SH-SY5Y (cell line): ENCODE results near the gene PIBF1.

Experiments used
- GATA2 ChIP-seq: IDR thresholded peaks from 2 replicates; pipeline ENCODE4 v1.6.1; 2011; ENCODE audit warnings: mild to moderate bottlenecking, low read depth, low read length
- GATA3 ChIP-seq: IDR thresholded peaks from 2 replicates; pipeline ENCODE4 v1.6.1; 2011; ENCODE audit warnings: low read depth, mild to moderate bottlenecking, low read length, moderate library complexity

GRCh38 chr13:73060251-73061160, 278.6 kb downstream of the PIBF1 start:
- TF ChIP-seq GATA2 (no peak), GATA3 (no peak)
